OCI-LY3 (cell line): ENCODE results near the gene ZNF215.

ENCODE experiments used
- CTCF ChIP-seq: fragments of 200-600, 300-600 bp; sonication (generic); IDR thresholded peaks from 2 replicates; pipeline ENCODE4 v1.5.1; 2014; ENCODE audit warnings: antibody characterized with exemption, low read length, low read depth
- EZH2phosphoT487 ChIP-seq: fragments of 200-600 bp; shearing (Covaris generic); IDR thresholded peaks from 2 replicates; pipeline ENCODE4 v1.6.1; 2018; ENCODE audit warnings: antibody characterized with exemption, mixed run types, low read depth

- TF ChIP-seq CTCF (no peak), EZH2phosphoT487 (no peak)
Observed at GRCh38 chr11:6931146-6931713, 5.0 kb downstream of the ZNF215 start.
